GM12875 (cell line): ENCODE data around the gene MAST1.
"Not testable (repeated sequence)": the region's sequence is repeated elsewhere in the genome, so short reads cannot be mapped to it uniquely, and the experiment has no call there.

Experiments used
- H3K4me3 ChIP-seq: one replicate; pipeline ENCODE4 v1.5.1; 2011; ENCODE audit warnings: low read depth, low read length, control low read depth
- CTCF ChIP-seq: IDR thresholded peaks from 2 replicates; pipeline ENCODE4 v1.5.1; 2011; ENCODE audit warnings: low read depth, mild to moderate bottlenecking, control low read depth, inconsistent platforms, low read length, moderate library complexity, borderline replicate concordance; ENCODE audit not compliant: insufficient read depth

MAST1 gene

GRCh38 chr19:12797141-12797587 is 41.2 kb upstream of the MAST1 start:
- TF ChIP-seq CTCF, result no peak
- no peak overlapping the region for H3K4me3 ChIP-seq

GRCh38 chr19:12797607-12798006 is 40.7 kb upstream of the MAST1 start:
- H3K4me3 ChIP-seq, result not testable (repeated sequence)

DNA sequence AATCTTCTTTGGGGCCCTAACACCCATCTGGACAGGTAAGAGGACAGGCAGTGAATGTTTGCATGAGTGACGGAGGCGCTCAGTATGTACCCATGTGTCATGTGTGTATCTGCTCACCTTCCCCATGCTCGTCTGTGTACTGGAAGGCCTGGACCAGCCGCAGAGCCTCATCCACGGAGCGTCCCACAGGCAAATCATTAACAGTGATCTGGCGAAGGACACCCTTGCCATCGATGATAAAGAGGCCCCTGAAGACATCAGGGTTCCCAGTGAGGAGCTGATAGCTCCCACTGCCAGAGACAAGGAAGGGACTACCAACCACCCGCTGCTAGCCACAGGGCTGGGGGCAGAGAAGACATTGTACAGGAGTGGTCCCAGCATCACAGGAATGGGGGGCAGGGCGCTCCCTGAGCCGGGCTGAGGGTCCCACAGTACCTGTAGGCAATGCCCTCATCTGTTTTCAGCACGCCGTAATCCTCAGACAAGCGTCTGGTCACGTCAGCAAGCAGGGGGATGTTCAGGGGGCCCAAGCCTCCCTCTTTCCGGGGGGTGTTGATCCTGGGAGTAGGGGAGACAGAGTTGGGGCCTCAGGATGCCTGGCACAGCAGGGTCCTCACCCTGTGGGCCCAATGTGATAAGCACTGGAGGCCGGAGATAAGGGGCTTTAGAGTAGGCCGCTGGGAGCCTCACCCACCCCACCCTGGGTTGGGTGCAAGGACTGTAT is 38.4 kb upstream of the MAST1 start:
- no peak overlapping the region for H3K4me3 ChIP-seq
- TF ChIP-seq CTCF, result no peak

DNA sequence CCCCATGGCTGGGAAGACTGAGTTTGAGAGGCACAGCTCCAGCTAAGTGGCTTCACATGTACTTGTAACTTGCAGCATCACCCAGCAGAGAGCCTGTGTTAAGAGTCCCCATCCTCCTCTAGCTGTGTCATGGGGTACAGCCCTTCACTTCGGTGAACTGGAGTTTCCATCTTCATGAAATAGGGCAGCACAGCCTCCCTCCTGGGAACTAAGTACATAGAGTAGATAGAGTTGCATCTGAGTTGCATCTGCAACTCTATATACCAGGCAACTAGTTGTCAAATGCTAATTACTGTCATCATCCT is 37.9 kb upstream of the MAST1 start:
- no peak for TF ChIP-seq CTCF
- H3K4me3 ChIP-seq, result no peak overlapping the region

DNA sequence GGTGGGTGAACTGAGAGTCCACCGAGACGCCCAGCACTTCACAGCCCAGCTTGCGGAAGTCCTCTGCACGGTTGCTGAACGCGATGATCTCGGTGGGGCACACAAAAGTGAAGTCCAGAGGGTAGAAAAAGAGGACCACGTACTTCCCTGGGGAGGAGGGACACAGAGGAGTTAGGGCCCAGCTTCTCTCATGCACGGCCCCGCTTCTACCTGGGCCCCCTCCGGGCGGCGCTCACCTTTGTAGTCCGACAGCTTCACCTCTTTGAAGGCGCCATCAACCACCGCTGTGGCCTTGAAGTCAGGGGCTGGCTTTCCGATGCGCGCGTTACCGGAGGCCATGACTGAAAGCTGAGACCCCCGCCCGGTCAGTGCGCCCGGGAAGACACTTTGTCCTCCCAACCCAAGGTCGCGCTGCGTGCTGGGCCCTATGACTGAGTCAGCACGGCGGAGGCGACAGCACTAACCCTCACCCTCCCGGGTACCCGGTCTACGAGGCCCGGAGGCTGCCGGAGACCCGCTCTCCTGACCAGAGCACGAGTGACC is 37.3 kb upstream of the MAST1 start:
- H3K4me3 ChIP-seq, result peak overlapping the region; percentile 82
- TF ChIP-seq CTCF, result no peak

DNA sequence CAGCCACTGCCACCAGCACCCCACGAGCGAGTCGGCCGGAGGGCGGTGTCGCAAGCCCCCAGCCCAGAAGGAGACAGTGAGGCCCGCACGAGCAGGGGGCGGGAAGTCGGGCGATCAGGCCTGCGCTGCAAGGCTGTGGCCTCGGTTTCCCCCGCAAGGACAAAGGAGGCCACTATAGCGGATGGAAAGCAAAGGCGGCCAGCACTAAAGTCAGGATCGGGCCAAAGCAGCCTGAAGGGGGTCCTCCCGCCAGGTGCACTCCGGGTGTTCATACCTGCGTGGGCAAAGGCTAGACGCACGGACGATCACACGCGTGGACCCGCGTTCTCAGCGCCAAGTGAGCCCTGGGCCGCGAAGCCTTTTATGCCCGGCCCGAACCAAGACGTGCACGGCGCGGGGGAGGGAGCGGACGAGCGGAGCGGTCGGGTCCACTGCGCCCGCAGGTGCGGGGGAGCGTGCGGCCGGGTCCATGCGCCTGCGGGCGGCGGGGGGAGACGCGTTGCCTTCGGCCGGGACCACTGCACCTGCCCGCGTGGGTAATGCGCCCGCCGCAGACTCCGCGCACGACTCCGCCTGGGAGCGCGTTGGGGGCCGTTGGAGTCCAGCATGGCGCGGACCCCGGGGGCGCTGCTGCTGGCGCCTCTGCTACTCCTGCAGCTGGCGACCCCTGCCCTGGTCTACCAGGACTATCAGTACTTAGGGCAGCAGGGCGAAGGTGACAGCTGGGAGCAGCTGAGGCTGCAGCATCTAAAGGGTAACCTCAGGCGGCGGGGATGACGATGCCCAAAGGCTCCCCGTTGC is 36.6 kb upstream of the MAST1 start, which contains the start of the genes PRDX2 and THSD8:
PRDX2 (minus strand) TSS at position 335 of the 801 bp plus-strand sequence. CDS start 539 bp downstream, outside the sequence.
THSD8 (plus strand) TSS at position 604 of the 801 bp plus-strand sequence; CDS start at position 607, 3 bp downstream.
- TF ChIP-seq CTCF, result no peak
- peak within 1 kb of the TSS; percentile 82 for H3K4me3 ChIP-seq

GRCh38 chr19:12802267-12803106 is 35.8 kb upstream of the MAST1 start:
- H3K4me3 ChIP-seq, result peak overlapping the region; percentile 82
- no peak for TF ChIP-seq CTCF
